Left forelimb (tissue), 1 donor: ENCODE measurements around the gene DDX39B.
"Not testable (repeated sequence)": the region's sequence is repeated elsewhere in the genome, so short reads cannot be mapped to it uniquely, and the experiment has no call there.

Experiments
- DNase-seq: peaks from one replicate; pipeline ENCODE4 v3.0.0-alpha.2; 2018; ENCODE audit warnings: low spot score

The DDX39B gene

DNA sequence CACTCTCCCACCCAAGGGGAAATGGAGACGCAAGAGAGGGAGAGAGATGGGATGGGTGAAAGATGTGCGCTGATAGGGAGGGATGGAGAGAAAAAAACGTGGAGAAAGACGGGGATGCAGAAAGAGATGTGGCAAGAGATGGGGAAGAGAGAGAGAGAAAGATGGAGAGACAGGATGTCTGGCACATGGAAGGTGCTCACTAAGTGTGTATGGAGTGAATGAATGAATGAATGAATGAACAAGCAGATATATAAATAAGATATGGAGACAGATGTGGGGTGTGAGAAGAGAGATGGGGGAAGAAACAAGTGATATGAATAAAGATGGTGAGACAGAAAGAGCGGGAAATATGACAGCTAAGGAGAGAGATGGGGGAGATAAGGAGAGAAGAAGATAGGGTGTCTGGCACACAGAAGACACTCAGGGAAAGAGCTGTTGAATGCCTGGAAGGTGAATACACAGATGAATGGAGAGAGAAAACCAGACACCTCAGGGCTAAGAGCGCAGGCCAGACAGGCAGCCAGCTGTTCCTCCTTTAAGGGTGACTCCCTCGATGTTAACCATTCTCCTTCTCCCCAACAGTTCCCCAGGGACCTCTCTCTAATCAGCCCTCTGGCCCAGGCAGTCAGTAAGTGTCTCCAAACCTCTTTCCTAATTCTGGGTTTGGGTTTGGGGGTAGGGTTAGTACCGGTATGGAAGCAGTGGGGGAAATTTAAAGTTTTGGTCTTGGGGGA lies 34.3 kb upstream of the DDX39B start:
- no peak for DNase-seq

DNA sequence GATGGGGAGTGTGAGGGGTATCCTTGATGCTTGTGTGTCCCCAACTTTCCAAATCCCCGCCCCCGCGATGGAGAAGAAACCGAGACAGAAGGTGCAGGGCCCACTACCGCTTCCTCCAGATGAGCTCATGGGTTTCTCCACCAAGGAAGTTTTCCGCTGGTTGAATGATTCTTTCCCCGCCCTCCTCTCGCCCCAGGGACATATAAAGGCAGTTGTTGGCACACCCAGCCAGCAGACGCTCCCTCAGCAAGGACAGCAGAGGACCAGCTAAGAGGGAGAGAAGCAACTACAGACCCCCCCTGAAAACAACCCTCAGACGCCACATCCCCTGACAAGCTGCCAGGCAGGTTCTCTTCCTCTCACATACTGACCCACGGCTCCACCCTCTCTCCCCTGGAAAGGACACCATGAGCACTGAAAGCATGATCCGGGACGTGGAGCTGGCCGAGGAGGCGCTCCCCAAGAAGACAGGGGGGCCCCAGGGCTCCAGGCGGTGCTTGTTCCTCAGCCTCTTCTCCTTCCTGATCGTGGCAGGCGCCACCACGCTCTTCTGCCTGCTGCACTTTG lies 33.6 kb upstream of the DDX39B start, which contains the start of gene TNF:
Gene TNF, plus strand, starts transcription at position 231 of the 567 bp plus-strand sequence. Its CDS starts 177 bp downstream, at position 408.
- DNase-seq: no peak

GRCh38 chr6:31574106-31575061 lies 32.6 kb upstream of the DDX39B start:
- no peak for DNase-seq

DNA sequence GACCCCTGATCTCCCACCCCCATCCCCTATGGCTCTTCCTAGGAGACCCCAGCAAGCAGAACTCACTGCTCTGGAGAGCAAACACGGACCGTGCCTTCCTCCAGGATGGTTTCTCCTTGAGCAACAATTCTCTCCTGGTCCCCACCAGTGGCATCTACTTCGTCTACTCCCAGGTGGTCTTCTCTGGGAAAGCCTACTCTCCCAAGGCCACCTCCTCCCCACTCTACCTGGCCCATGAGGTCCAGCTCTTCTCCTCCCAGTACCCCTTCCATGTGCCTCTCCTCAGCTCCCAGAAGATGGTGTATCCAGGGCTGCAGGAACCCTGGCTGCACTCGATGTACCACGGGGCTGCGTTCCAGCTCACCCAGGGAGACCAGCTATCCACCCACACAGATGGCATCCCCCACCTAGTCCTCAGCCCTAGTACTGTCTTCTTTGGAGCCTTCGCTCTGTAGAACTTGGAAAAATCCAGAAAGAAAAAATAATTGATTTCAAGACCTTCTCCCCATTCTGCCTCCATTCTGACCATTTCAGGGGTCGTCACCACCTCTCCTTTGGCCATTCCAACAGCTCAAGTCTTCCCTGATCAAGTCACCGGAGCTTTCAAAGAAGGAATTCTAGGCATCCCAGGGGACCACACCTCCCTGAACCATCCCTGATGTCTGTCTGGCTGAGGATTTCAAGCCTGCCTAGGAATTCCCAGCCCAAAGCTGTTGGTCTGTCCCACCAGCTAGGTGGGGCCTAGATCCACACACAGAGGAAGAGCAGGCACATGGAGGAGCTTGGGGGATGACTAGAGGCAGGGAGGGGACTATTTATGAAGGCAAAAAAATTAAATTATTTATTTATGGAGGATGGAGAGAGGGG lies 31.7 kb upstream of the DDX39B start:
- DNase-seq: no peak

DNA sequence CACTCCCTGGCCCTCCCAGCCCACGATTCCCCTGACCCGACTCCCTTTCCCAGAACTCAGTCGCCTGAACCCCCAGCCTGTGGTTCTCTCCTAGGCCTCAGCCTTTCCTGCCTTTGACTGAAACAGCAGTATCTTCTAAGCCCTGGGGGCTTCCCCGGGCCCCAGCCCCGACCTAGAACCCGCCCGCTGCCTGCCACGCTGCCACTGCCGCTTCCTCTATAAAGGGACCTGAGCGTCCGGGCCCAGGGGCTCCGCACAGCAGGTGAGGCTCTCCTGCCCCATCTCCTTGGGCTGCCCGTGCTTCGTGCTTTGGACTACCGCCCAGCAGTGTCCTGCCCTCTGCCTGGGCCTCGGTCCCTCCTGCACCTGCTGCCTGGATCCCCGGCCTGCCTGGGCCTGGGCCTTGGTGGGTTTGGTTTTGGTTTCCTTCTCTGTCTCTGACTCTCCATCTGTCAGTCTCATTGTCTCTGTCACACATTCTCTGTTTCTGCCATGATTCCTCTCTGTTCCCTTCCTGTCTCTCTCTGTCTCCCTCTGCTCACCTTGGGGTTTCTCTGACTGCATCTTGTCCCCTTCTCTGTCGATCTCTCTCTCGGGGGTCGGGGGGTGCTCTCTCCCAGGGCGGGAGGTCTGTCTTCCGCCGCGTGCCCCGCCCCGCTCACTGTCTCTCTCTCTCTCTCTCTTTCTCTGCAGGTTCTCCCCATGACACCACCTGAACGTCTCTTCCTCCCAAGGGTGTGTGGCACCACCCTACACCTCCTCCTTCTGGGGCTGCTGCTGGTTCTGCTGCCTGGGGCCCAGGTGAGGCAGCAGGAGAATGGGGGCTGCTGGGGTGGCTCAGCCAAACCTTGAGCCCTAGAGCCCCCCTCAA lies 30.5 kb upstream of the DDX39B start, which contains the start of gene LTA:
Gene LTA, plus strand, starts transcription at position 249 of the 871 bp plus-strand sequence. Its CDS starts 454 bp downstream, at position 703.
- no peak for DNase-seq

DNA sequence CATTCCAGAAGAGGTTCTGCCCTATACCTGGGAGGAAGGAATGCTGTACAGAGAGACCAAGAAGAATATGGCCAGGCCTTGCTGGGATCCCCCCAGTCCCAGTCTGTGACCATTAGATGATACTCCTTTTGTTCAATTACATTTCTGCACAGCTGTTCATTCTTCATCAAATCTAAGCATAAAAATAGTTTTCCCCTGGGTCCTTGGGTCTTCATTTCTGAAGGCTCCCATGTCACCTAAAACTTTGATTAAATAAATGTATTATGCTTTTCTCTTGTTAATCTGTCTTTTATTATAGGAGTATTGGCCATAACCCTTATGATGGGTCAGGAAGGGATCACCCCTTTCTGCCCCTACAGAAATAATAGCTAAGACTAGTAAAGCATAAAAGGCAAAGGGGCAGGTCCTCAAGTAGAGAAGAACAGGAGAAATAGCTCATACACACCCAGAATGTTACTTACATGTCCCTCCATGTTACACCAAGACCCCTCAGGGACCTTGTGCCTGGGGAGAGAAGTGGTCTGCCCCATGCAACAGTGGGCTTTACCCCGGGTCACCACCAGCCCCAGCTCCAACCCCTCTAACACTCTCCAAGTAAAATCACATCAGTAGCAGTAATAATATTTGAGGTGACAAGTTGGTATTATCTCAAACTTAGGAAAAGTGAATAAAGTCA lies 28.2 kb upstream of the DDX39B start:
- no peak for DNase-seq

- DNase-seq: no peak
Observed at GRCh38 chr6:31568537-31568961, 26.7 kb upstream of the DDX39B start.

GRCh38 chr6:31567531-31568370 lies 25.9 kb upstream of the DDX39B start:
- DNase-seq: no peak

- no peak for DNase-seq
Observed at GRCh38 chr6:31560697-31561058, 18.9 kb upstream of the DDX39B start.

- no peak for DNase-seq
Observed at GRCh38 chr6:31559958-31560696, 18.3 kb upstream of the DDX39B start.

DNA sequence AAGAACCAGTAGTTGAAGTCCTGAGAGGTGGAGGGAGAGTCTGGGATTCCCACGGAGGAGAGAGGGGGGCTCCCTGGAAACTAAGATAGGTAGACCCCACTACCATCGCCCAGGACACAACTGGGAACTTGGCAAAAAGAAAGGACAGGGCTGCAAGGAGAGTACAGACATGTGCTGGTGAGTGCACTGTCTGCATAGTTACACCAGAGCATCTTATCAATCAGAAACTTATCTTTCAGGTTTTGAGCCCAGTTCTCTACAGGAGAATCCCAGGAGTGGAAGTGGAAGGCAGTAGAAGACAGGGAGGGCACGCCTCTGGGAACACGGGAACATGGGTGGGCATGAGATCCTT lies 17.8 kb upstream of the DDX39B start:
- DNase-seq: no peak

- DNase-seq: no peak
Observed at GRCh38 chr6:31558631-31559500, 17.1 kb upstream of the DDX39B start.

DNA sequence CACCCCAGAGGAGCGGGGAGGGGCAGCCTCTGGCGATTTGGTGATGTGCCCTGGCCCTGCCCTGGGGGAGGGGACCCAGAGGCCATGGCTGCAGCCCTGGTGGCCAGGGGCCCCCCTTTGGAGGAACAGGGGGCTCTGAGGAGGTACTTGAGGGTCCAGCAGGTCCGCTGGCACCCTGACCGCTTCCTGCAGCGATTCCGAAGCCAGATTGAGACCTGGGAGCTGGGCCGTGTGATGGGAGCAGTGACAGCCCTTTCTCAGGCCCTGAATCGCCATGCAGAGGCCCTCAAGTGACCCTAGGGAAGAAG lies 16.5 kb upstream of the DDX39B start:
- no peak for DNase-seq

GRCh38 chr6:31557443-31558317 lies 15.9 kb upstream of the DDX39B start:
- DNase-seq: no peak

GRCh38 chr6:31556307-31556706 lies 14.5 kb upstream of the DDX39B start:
- DNase-seq: no peak

DNA sequence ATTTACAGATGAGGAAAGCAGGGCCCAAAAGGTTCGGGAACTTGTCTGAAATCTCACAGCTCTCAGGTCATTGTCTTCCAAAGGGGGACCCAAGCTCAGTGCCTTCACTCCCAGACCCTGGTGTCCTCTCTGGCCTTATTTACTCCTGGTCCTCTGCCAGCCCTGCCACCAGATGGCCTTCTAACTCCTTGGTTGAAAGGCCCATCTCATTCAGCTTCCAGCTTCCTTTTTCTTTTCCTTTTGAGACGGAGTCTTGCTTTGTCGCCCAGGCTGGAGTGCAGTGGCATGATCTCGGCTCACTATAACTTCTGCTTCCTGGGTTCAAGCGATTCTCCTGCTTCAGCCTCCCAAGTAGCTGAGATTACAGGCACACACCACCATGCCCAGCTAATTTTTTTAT lies 9.6 kb upstream of the DDX39B start:
- not testable (repeated sequence) for DNase-seq

GRCh38 chr6:31548544-31548873 lies 6.7 kb upstream of the DDX39B start:
- DNase-seq: no peak
